ENCODE results near the gene ANKRD13D. TPM values are rescaled to one million over a fixed set of nuclear protein-coding genes. Genes with fewer than 3 reads are reported as not detected.

ANKRD13D gene
- total and polyA plus RNA-seq, 2 of the 8 experiments (the other 6 are each of a cell fraction or from before 2014, with no cell fraction given) = 24.9 to 26.5 TPM

DNA sequence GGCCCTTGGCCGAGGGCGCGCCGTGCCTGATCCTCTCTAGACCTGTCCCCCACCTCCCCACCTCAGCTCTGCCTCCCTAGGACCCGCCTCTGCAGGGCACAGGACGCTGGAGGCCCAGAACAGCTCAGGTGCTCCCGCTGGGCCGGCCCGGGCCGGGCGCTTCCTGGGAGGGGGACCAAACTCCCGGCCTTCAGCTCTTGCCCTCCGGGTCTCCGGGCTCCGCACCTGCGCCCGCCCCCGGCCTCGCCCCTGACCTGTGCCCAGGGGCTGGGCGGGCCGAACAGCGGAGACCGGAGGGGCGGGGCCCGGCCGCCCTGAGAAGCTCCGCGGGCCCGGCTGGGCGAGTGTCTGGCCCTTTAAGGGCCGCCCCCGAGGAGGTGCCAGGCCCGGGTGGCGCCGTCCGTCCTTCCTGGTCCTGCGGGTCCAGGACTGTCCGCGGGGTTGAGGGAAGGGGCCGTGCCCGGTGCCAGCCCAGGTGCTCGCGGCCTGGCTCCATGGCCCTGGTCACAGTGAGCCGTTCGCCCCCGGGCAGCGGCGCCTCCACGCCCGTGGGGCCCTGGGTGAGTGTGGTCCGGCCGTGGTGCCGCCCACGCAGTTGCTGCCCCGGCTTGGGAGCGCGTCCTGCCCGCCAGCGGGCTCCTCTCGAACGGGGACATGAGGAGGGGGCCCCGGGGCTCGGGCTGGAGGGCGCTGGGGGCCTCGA lies 14.2 kb downstream of the ANKRD13D start, which contains the start of gene SSH3 (continued):
- TF ChIP-seq, protein P1, sequence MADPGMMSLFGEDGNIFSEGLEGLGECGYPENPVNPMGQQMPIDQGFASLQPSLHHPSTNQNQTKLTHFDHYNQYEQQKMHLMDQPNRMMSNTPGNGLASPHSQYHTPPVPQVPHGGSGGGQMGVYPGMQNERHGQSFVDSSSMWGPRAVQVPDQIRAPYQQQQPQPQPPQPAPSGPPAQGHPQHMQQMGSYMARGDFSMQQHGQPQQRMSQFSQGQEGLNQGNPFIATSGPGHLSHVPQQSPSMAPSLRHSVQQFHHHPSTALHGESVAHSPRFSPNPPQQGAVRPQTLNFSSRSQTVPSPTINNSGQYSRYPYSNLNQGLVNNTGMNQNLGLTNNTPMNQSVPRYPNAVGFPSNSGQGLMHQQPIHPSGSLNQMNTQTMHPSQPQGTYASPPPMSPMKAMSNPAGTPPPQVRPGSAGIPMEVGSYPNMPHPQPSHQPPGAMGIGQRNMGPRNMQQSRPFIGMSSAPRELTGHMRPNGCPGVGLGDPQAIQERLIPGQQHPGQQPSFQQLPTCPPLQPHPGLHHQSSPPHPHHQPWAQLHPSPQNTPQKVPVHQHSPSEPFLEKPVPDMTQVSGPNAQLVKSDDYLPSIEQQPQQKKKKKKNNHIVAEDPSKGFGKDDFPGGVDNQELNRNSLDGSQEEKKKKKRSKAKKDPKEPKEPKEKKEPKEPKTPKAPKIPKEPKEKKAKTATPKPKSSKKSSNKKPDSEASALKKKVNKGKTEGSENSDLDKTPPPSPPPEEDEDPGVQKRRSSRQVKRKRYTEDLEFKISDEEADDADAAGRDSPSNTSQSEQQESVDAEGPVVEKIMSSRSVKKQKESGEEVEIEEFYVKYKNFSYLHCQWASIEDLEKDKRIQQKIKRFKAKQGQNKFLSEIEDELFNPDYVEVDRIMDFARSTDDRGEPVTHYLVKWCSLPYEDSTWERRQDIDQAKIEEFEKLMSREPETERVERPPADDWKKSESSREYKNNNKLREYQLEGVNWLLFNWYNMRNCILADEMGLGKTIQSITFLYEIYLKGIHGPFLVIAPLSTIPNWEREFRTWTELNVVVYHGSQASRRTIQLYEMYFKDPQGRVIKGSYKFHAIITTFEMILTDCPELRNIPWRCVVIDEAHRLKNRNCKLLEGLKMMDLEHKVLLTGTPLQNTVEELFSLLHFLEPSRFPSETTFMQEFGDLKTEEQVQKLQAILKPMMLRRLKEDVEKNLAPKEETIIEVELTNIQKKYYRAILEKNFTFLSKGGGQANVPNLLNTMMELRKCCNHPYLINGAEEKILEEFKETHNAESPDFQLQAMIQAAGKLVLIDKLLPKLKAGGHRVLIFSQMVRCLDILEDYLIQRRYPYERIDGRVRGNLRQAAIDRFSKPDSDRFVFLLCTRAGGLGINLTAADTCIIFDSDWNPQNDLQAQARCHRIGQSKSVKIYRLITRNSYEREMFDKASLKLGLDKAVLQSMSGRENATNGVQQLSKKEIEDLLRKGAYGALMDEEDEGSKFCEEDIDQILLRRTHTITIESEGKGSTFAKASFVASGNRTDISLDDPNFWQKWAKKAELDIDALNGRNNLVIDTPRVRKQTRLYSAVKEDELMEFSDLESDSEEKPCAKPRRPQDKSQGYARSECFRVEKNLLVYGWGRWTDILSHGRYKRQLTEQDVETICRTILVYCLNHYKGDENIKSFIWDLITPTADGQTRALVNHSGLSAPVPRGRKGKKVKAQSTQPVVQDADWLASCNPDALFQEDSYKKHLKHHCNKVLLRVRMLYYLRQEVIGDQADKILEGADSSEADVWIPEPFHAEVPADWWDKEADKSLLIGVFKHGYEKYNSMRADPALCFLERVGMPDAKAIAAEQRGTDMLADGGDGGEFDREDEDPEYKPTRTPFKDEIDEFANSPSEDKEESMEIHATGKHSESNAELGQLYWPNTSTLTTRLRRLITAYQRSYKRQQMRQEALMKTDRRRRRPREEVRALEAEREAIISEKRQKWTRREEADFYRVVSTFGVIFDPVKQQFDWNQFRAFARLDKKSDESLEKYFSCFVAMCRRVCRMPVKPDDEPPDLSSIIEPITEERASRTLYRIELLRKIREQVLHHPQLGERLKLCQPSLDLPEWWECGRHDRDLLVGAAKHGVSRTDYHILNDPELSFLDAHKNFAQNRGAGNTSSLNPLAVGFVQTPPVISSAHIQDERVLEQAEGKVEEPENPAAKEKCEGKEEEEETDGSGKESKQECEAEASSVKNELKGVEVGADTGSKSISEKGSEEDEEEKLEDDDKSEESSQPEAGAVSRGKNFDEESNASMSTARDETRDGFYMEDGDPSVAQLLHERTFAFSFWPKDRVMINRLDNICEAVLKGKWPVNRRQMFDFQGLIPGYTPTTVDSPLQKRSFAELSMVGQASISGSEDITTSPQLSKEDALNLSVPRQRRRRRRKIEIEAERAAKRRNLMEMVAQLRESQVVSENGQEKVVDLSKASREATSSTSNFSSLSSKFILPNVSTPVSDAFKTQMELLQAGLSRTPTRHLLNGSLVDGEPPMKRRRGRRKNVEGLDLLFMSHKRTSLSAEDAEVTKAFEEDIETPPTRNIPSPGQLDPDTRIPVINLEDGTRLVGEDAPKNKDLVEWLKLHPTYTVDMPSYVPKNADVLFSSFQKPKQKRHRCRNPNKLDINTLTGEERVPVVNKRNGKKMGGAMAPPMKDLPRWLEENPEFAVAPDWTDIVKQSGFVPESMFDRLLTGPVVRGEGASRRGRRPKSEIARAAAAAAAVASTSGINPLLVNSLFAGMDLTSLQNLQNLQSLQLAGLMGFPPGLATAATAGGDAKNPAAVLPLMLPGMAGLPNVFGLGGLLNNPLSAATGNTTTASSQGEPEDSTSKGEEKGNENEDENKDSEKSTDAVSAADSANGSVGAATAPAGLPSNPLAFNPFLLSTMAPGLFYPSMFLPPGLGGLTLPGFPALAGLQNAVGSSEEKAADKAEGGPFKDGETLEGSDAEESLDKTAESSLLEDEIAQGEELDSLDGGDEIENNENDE (IDR thresholded peaks at IDR 0.05; ENCODE audit: insufficient replicate concordance, low read length) = no peak
- TF ChIP-seq EGR1 (IDR thresholded peaks at IDR 0.05; ENCODE audit: borderline replicate concordance, low read depth, low read length) (peak; percentile 12; the same call in 1 of the 2 replicates), SIN3A (conservative IDR thresholded peaks at IDR 0.05 in 1 of 2, IDR thresholded peaks at IDR 0.05 in 1 of 2; ENCODE audit: low read depth in 1 of 2, low read length in 2 of 2) (0 out of 4 replicates have a peak, but pooled peaks of 1 of the 2 experiments have one; percentile 38), CTBP2 (IDR thresholded peaks at IDR 0.05; ENCODE audit: borderline replicate concordance, insufficient read depth, insufficient read length, low read length) (peak; percentile 60), POU5F1 (IDR thresholded peaks at IDR 0.05; ENCODE audit: low read depth, low read length) (no peak), SP2 (IDR thresholded peaks at IDR 0.05; ENCODE audit: low read length) (no peak), FOSL1 (IDR thresholded peaks at IDR 0.05; ENCODE audit: insufficient read depth, low read depth, low read length) (no peak)
